K562 treated with DMSO at 1 percent for 24 hours (cell line): ENCODE data around the gene TTLL10. TPM values are rescaled to one million over a fixed set of nuclear protein-coding genes. Genes with fewer than 3 reads are reported as not detected.

Source experiments
- total RNA-seq: library from RNA; unstranded; fragments of 300-600 nt; gene quantifications from 2 replicates; pipeline ENCODE4 v1.2.3, GENCODE V29; 2022; ENCODE audit warnings: low read depth; ENCODE audit not compliant: insufficient read depth

TTLL10 gene
- total RNA-seq, result not detected in 2 replicates

GRCh38 chr1:1173793-1174415 is at the start of gene TTLL10:
Gene TTLL10, plus strand, starts transcription at chr1:1173880. Its CDS starts 5,336 bp downstream, at chr1:1179216.

GRCh38 chr1:1206376-1206965 is 32.8 kb downstream of the TTLL10 start, which contains the start of gene TNFRSF18:
Gene TNFRSF18, minus strand, starts transcription at chr1:1206592. Its CDS starts 21 bp downstream, at chr1:1206571.

GRCh38 chr1:1213345-1214265 is 39.9 kb downstream of the TTLL10 start, which contains the start of gene TNFRSF4:
Gene TNFRSF4, minus strand, starts transcription at chr1:1214153. Its CDS starts 26 bp downstream, at chr1:1214127.

GRCh38 chr1:1231400-1232207 is 57.9 kb downstream of the TTLL10 start, which contains the start of gene SDF4:
Gene SDF4, minus strand, starts transcription at chr1:1232001. Its CDS starts 3,229 bp downstream, at chr1:1228772.

GRCh38 chr1:1232208-1232795 is 58.6 kb downstream of the TTLL10 start, which contains the start of gene B3GALT6:
Gene B3GALT6, plus strand, starts transcription at chr1:1232237. Its CDS starts 42 bp downstream, at chr1:1232279.

GRCh38 chr1:1246577-1247340 is 73.1 kb downstream of the TTLL10 start, which contains the start of gene C1QTNF12:
Gene C1QTNF12, minus strand, starts transcription at chr1:1246722. Its CDS starts 32 bp downstream, at chr1:1246690.

Other genes starting within 250 kb of the TTLL10 start
- 20.5 and 21.7 TPM in 2 replicates for gene SAMD11, start 250.0 kb upstream of the TTLL10 start, total RNA-seq
- gene NOC2L, start 214.6 kb upstream of the TTLL10 start, total RNA-seq, result 177 and 179 TPM in 2 replicates
- 15.8 and 20.6 TPM in 2 replicates for gene KLHL17, start 213.3 kb upstream of the TTLL10 start, total RNA-seq
- 0.25 and 0.73 TPM in 2 replicates for gene PLEKHN1, start 207.4 kb upstream of the TTLL10 start, total RNA-seq
- 0.34 TPM in 1 of 2 replicates, not detected in the other for gene PERM1, start 191.8 kb upstream of the TTLL10 start, total RNA-seq
- gene HES4, start 173.8 kb upstream of the TTLL10 start, total RNA-seq, result 27.9 and 28.9 TPM in 2 replicates
- 110 and 141 TPM in 2 replicates for gene ISG15, start 160.4 kb upstream of the TTLL10 start, total RNA-seq
- gene AGRN, start 153.8 kb upstream of the TTLL10 start, total RNA-seq, result 83.0 and 97.6 TPM in 2 replicates
- not detected in 2 replicates for gene RNF223, start 99.6 kb upstream of the TTLL10 start, total RNA-seq
- gene C1orf159, start 57.8 kb upstream of the TTLL10 start, total RNA-seq, result 20.6 and 26.3 TPM in 2 replicates
- gene TNFRSF18, start 32.7 kb downstream of the TTLL10 start, total RNA-seq, result not detected in 2 replicates
- gene TNFRSF4, start 40.3 kb downstream of the TTLL10 start, total RNA-seq, result 0.75 and 1.9 TPM in 2 replicates
- 276 and 297 TPM in 2 replicates for gene SDF4, start 58.1 kb downstream of the TTLL10 start, total RNA-seq
- gene B3GALT6, start 58.4 kb downstream of the TTLL10 start, total RNA-seq, result 17.9 and 21.2 TPM in 2 replicates
- 1.9 and 2.5 TPM in 2 replicates for gene C1QTNF12, start 72.8 kb downstream of the TTLL10 start, total RNA-seq
- gene UBE2J2, start 100.0 kb downstream of the TTLL10 start, total RNA-seq, result 114 and 118 TPM in 2 replicates
- 3.8 TPM in 2 replicates for gene SCNN1D, start 106.6 kb downstream of the TTLL10 start, total RNA-seq
- 52.1 and 55.0 TPM in 2 replicates for gene ACAP3, start 134.1 kb downstream of the TTLL10 start, total RNA-seq
- 69.9 and 85.1 TPM in 2 replicates for gene PUSL1, start 134.7 kb downstream of the TTLL10 start, total RNA-seq
- gene INTS11, start 150.8 kb downstream of the TTLL10 start, total RNA-seq, result 216 and 263 TPM in 2 replicates
- 45.4 and 53.2 TPM in 2 replicates for gene CPTP, start 150.9 kb downstream of the TTLL10 start, total RNA-seq
- 0.57 and 0.95 TPM in 2 replicates for gene TAS1R3, start 157.4 kb downstream of the TTLL10 start, total RNA-seq
- gene DVL1, start 175.5 kb downstream of the TTLL10 start, total RNA-seq, result 103 and 116 TPM in 2 replicates
- 13.8 and 17.2 TPM in 2 replicates for gene MXRA8, start 184.7 kb downstream of the TTLL10 start, total RNA-seq
- 342 and 344 TPM in 2 replicates for gene AURKAIP1, start 201.3 kb downstream of the TTLL10 start, total RNA-seq
- gene CCNL2, start 225.5 kb downstream of the TTLL10 start, total RNA-seq, result 98.9 and 121 TPM in 2 replicates
- 141 and 157 TPM in 2 replicates for gene MRPL20, start 233.4 kb downstream of the TTLL10 start, total RNA-seq
- gene ANKRD65, start 247.4 kb downstream of the TTLL10 start, total RNA-seq, result not detected in 2 replicates